ENCODE results near the gene CCDC181.

The CCDC181 gene

GRCh38 chr1:169395955-169396354 lies 31.3 kb downstream of the CCDC181 start:
- no peak for DNase-seq (ENCODE audit: low read depth)

- DNase-seq (ENCODE audit: low read depth): no peak
These were observed 34.9 kb downstream of the CCDC181 start for GRCh38 chr1:169392406-169392805.

GRCh38 chr1:169390303-169390702 lies 37.0 kb downstream of the CCDC181 start:
- DNase-seq (ENCODE audit: low read depth): no peak

GRCh38 chr1:169387399-169387798 lies 39.9 kb downstream of the CCDC181 start:
- DNase-seq (ENCODE audit: low read depth): no peak

GRCh38 chr1:169383449-169383848 lies 43.8 kb downstream of the CCDC181 start:
- no peak for DNase-seq (ENCODE audit: low read depth)

- DNase-seq (ENCODE audit: low read depth): no peak
These were observed 46.1 kb downstream of the CCDC181 start for GRCh38 chr1:169381162-169381561.

GRCh38 chr1:169371404-169371803 lies 55.9 kb downstream of the CCDC181 start:
- no peak for DNase-seq (ENCODE audit: low read depth)

GRCh38 chr1:169368406-169368769 lies 58.9 kb downstream of the CCDC181 start:
- no peak for DNase-seq (ENCODE audit: low read depth)

- DNase-seq (ENCODE audit: low read depth): peak; percentile 97
These were observed 59.4 kb downstream of the CCDC181 start, which contains the start of the genes BLZF1 and NME7 for GRCh38 chr1:169367686-169368405. Gene BLZF1, plus strand, starts transcription at chr1:169368195. Its CDS starts 1,328 bp downstream, at chr1:169369523. Gene NME7, minus strand, starts transcription at chr1:169367797. Its CDS starts 87 bp downstream, at chr1:169367710.

GRCh38 chr1:169367096-169367685 lies 60.1 kb downstream of the CCDC181 start:
- DNase-seq (ENCODE audit: low read depth): no peak

GRCh38 chr1:169364948-169365347 lies 62.3 kb downstream of the CCDC181 start:
- DNase-seq (ENCODE audit: low read depth): no peak

- DNase-seq (ENCODE audit: low read depth): no peak
These were observed 64.1 kb downstream of the CCDC181 start for GRCh38 chr1:169363046-169363730.

- DNase-seq (ENCODE audit: low read depth): no peak
These were observed 66.0 kb downstream of the CCDC181 start for GRCh38 chr1:169361281-169361680.

GRCh38 chr1:169360415-169360814 lies 66.9 kb downstream of the CCDC181 start:
- DNase-seq (ENCODE audit: low read depth): no peak

GRCh38 chr1:169348383-169349036 lies 78.8 kb downstream of the CCDC181 start:
- no peak for DNase-seq (ENCODE audit: low read depth)

- no peak for DNase-seq (ENCODE audit: low read depth)
These were observed 79.4 kb downstream of the CCDC181 start for GRCh38 chr1:169347688-169348382.

- no peak for DNase-seq (ENCODE audit: low read depth)
These were observed 81.2 kb downstream of the CCDC181 start for GRCh38 chr1:169346036-169346589.

GRCh38 chr1:169345511-169345910 lies 81.8 kb downstream of the CCDC181 start:
- DNase-seq (ENCODE audit: low read depth): no peak

All from stimulated activated CD8-positive, alpha-beta memory T cell treated with anti-CD3 and anti-CD28 coated beads, Interleukin-7, amount 100 ng/mL, for 24 hours (primary cell).